ENCODE measurements around the gene LZTR1. TPM values are rescaled to one million over a fixed set of nuclear protein-coding genes. Genes with fewer than 3 reads are reported as not detected.
"Not testable (repeated sequence)": the region's sequence is repeated elsewhere in the genome, so short reads cannot be mapped to it uniquely, and the experiment has no call there.

LZTR1 gene
- total RNA-seq, 1 experiment from 2014 or later = 41.5 TPM

DNA sequence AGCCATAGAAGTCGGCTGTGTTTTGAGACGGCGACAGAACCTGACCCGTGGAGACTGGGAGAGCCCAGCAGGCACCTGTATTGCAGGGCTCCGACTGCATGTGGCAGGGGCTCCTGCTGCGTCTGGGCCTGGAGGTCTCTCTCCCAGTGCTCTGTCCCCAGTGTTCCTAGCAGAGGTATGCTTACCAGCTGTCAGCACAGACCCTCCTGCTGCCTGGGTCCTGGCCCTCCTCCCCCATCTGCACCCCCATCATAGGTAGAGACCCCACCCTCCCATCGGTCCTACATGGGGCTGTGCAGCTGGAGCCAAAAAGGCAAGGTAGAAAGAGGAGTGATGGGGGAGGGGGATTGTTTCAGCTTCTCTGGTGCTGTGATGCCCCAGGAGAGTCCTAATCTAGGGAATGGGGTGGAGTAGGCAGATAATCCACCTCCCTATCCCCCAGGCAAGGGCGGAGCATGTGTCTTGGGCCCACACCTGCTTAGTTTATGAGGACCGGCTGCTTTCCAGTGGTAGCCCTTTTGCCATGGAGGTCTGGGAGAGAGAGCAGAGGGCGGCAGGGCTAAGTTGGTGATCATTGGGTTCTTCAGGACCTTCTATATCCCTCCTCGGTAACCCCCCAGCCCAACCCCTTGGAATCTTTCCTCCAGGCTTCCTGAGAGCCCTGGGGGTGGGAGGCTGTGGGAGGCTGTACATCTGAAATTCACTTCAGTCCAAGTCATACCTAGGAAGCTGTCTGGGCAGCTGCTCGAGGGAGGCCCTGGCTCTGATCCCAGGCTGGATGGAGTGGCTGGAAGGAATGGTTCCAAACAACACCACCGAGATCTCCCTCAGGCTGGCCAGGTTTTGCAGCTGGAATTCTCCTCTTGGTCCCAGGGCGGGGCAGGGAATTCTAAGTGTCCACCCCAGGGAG lies 44.9 kb downstream of the LZTR1 start:
- DNase-seq (ENCODE audit: low spot score) = no peak
- in situ Hi-C loops (cut with HindIII; ENCODE audit: low sequenced_read_pairs) = no loop called here

GRCh38 chr22:21028277-21029251 lies 46.5 kb downstream of the LZTR1 start:
- in situ Hi-C loops (cut with HindIII; ENCODE audit: low sequenced_read_pairs) = no loop called here
- no peak for DNase-seq (ENCODE audit: low spot score)

DNA sequence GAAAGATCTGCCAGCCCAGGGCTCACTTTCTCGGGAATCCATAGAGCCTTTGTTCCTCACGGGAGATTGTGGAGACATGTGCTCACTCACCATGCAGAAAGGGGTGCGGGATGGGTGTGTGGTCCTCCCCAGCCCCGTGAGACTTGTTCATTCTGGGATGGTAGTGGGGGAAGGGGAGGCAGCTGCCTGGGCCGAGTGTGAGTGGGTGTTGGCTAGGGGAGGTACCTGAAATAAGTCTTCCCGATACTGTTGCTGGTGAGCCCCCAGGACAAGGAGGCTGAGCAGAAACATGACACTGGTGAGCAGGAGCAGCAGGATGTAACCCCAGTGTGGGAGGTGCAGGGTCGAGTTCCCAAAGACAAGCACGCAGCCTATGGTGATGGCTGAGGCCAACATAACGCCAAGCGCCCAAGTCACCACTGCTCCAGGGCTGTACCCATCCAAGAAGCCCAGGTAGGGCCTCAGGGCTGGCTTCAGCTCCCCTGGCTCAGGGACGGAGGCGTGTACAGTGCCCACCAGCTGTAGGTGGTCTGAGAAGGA lies 47.5 kb downstream of the LZTR1 start:
- no peak for DNase-seq (ENCODE audit: low spot score)
- in situ Hi-C loops (cut with HindIII; ENCODE audit: low sequenced_read_pairs) = no loop called here

DNA sequence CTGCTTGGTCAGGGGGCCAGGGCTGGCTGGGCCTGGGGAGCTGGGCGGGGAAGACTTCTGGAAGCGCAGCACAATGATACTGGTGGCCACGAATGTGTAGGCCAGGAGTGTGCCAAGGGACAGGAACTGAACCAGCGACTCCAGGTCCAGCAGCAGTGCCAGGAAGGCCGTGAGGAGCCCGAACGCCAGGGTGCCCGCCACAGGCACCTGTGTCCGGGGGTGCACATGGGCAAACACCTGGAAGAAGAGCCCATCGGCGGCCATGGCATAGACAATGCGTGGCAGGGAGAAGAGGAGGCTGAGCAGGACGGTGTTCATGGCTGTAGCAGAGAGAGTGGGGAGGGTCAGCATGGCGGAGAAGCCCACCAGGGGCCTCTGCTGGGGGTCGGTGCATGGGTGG lies 47.9 kb downstream of the LZTR1 start:
- DNase-seq (ENCODE audit: low spot score) = no peak
- in situ Hi-C loops (cut with HindIII; ENCODE audit: low sequenced_read_pairs) = no loop called here

DNA sequence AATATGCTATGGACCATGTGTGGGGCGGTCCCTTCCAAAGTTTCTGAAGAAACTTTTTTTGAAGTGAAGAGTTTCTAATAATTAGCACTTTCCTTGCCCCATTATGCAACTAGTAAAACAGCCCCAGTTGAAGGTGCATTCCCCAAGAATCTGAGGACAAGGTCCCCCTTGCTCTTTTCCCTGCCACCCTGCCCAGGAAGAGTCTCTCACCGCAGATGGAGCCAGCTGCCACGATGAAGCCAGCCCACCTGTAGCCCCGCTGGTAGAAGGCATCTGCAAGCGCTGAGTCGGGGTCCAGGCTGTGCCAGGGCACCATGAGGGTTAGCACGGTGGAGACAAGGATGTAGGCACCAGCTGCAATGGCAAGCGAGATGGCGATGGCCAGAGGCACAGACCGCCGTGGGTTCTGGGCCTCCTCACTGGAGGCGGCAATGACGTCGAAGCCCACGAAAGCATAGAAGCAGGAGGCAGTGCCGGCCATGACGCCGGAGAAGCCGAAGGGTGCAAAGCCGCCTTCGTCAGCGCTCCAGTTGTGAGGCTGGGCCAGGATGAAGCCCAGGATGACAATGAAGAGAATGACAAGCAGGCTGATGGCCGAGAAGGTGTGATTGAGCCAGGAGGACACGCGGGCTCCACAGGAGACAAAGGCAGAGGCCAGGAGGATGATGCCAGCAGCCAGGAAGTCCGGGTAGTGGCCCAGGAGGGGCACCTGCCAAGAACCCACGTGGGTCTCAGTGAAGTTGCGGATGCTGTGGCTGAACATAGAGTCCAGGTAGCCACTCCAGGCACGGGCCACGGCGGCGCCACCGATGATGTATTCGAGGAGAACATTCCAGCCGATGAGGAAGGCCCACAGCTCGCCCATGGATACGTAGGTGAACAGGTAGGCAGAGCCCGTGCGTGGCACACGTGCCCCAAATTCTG lies 48.8 kb downstream of the LZTR1 start:
- peak; percentile 71 for DNase-seq (ENCODE audit: low spot score)
- in situ Hi-C loops (cut with HindIII; ENCODE audit: low sequenced_read_pairs) = no loop called here

GRCh38 chr22:21031545-21032036 lies 49.5 kb downstream of the LZTR1 start:
- DNase-seq (ENCODE audit: low spot score) = peak; percentile 38
- in situ Hi-C loops (cut with HindIII; ENCODE audit: low sequenced_read_pairs) = no loop called here

GRCh38 chr22:21032037-21032867 lies 50.2 kb downstream of the LZTR1 start, which contains the start of gene SLC7A4:
Gene SLC7A4 (minus strand): TSS chr22:21032561. CDS start chr22:21031812, 749 bp downstream.
- peak; percentile 53 for DNase-seq (ENCODE audit: low spot score)
- in situ Hi-C loops (cut with HindIII; ENCODE audit: low sequenced_read_pairs) = no loop called here

DNA sequence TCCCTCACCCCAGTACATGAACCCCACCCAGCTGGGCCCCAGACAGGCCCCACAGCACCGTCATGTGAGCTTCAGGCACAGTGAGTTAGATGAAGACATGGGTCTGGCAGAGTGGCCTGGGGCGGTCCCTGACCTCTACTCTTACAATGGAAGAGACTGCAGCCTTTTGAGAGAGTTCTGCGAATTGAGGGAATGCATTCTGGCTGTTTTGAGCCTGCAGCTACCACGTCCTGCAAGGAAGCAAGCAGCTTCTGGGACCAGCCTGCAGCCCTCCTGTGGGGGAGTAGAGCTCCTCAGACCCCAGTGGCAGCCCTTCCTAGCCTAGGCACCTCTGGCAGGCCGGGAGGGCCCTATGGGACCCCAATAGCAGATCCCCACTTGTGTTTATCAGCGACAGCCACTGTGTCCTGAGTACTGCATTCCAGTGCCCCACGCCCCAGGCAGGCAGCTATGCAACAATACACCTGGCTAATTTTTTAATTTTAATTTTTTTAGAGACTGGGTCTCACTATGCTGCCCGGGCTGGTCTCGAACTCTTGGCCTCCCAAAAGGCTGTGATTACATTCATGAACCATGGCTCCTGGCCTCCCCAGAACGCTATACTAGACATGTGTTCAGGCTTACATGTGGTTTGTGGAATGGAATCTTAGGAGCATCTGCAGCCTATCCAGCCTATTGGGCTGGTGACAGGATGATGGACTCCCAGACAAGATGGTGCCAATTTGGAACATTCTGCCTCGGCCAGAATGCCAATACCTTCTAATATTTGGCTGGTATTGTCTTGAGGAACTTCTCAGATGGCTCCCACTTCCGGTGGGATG lies 51.0 kb downstream of the LZTR1 start:
- no peak for DNase-seq (ENCODE audit: low spot score)
- in situ Hi-C loops (cut with HindIII; ENCODE audit: low sequenced_read_pairs) = no loop called here

- in situ Hi-C loops (cut with HindIII; ENCODE audit: low sequenced_read_pairs) = no loop called here
- DNase-seq (ENCODE audit: low spot score) = no peak
Observed at GRCh38 chr22:21033895-21034294, 51.8 kb downstream of the LZTR1 start.

DNA sequence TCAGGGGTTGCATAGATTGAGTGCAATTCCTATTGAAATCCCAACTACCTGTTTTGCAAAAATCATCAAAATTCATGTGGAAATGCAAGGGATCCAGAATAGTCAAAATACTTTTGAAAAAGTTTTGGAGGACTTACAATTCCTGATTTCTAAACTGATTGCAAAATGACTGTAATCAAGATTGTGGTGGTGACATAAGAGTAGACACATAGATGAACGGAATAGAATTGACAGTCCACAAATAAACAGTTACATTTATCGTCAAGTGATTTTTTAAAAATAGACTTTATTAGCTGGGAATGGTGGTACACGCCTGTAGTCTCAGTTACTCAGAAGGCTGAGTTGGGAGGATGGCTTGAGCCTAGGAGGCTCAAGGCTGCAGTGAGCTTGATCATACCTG lies 52.9 kb downstream of the LZTR1 start:
- no peak for DNase-seq (ENCODE audit: low spot score)
- in situ Hi-C loops (cut with HindIII; ENCODE audit: low sequenced_read_pairs) = no loop called here

DNA sequence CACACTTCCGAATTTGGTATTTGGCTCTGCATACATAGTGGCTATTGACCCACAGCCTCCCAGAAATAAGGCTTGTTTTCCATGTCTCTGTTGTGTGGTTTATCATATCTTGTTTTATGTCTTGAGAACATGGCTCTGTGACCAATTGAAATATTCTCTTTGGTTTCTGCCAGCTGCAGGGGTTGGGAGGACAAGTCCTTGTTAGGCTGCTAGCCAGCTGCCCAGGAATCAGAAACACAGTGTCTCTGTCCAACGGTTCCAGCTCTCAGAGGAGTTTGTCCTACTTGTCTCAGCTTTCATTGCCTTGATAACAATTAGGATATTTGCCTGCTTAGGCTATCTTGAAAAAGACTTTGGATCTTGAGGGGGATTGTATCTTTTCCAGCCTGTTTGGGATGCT lies 56.3 kb downstream of the LZTR1 start:
- in situ Hi-C loops (cut with HindIII; ENCODE audit: low sequenced_read_pairs) = no loop called here
- no peak for DNase-seq (ENCODE audit: low spot score)

- in situ Hi-C loops (cut with HindIII; ENCODE audit: low sequenced_read_pairs); DNase-seq (ENCODE audit: low spot score): not testable (repeated sequence)
Observed at GRCh38 chr22:21039158-21039557, 57.1 kb downstream of the LZTR1 start.

GRCh38 chr22:21041937-21042336 lies 59.8 kb downstream of the LZTR1 start:
- DNase-seq (ENCODE audit: low spot score) = no peak
- in situ Hi-C loops (cut with HindIII; ENCODE audit: low sequenced_read_pairs) = no loop called here

DNA sequence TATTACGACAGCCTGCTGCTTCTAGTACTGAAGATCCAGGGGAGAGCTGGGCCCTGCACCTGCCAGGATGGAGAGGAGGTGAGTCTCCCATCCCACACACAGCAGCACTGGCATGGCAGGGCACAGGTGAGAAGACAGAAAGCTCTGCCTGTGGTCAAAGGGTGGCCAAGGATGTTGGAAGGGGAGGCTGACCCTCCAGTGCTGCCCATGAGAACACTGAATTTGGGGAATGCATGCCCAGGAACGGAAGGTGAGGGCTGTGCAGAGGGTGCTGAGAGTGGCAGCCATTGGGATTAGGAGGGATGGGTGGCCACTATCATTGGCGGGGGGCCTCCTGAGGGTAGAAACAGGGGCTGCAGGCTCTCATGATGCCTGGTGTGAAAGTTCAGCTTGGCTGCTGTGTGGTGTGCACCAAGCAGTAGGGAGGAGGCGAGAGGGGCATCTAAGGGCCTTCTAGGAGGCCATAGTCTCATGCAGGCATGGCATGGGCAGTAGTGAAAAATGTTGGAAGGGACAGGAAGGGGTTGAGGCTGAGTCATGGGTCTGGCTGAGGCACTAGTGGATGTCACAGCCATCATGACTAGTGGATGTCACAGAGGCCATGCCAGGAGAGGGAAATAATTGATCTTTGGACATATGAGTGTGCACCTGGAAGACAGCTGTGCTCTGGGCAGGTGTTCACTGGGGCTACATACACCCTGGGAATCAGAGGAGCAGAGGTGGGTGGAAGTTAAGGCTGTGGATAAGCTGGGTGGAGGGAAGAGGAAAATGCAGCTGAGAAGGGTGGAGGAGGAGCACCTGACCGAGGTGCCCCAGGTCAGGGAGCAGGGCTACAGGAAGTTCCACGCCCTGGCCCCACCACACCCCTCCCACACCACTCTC lies 61.1 kb downstream of the LZTR1 start:
- in situ Hi-C loops (cut with HindIII; ENCODE audit: low sequenced_read_pairs) = no loop called here
- DNase-seq (ENCODE audit: low spot score) = no peak

DNA sequence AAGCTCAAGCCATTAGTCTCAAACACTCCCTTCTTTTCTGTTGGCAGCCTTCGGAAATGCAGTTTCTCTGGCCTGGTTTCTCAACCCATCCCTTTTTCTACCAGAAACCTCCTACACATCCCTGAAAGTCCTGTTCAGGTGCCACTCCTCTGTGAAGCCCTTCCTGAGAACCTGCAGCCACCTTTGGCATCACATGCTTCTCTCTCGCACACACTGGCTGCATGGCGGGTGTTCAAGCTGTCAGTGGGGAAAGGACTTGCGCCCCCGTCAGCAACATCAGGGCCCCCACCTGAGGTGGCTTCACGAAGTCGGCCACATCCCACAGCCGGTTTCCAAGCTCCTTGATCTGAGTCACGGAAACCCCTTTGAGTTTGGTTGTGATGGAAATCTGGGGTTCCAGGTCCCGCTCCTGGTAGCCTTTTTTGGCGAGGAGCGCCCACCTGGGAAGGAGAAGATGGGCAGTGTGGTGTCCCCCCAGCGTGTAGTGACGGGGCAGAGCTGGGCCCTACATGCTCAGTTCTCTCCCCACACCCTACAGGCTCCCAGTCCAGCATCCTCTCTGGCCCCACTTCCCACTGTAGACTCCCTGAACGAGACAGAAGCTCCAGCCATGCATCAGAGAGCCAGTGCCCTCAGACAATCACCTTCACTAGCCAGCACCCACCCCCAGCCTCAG lies 61.9 kb downstream of the LZTR1 start:
- DNase-seq (ENCODE audit: low spot score) = no peak
- in situ Hi-C loops (cut with HindIII; ENCODE audit: low sequenced_read_pairs) = no loop called here
